GM13976 (cell line): Measurements from ENCODE around the gene TMEM213.

Experiments used
- DNase-seq: peaks from one replicate; pipeline ENCODE4 v3.0.0; 2012; ENCODE audit warnings: low spot score
- in situ Hi-C: fragments of 300-500 bp; cut with MboI; formaldehyde crosslinking; loops from one replicate; pipeline ENCODE4 v1.12.0; 2022; ENCODE audit warnings: low sequenced_read_pairs, mixed read lengths, inconsistent platforms; ENCODE audit not compliant: unreplicated experiment
- TF ChIP-seq, protein P1 (sequence below): IDR thresholded peaks from 2 replicates; pipeline ENCODE4 v1.5.1; 2012; ENCODE audit warnings: borderline replicate concordance, mild to moderate bottlenecking; ENCODE audit not compliant: insufficient read depth; ENCODE audit errors: extremely low read depth, missing control alignments, control extremely low read depth

TMEM213 gene

DNA sequence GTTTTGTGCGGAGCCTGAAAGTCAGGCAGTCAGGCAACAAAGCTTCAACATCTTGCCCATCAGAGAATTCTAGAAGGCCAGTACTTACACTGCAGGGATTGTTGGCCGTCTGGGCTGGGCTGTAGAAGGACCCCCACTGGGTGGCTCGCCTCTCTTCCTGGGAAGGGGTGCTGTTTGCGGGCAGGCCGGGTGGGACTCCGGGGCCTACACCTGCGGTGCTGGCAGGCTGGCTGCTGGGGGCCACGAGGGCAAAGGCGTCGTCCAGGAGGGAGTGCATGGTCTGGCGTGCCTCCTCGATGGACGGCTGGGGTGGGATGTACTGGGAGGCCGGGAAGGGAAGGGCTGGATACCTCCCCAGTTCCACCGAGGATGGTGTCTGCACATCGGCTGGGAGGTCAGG lies 63.3 kb downstream of the TMEM213 start:
- in situ Hi-C loops = no loop called here
- TF ChIP-seq, protein P1, sequence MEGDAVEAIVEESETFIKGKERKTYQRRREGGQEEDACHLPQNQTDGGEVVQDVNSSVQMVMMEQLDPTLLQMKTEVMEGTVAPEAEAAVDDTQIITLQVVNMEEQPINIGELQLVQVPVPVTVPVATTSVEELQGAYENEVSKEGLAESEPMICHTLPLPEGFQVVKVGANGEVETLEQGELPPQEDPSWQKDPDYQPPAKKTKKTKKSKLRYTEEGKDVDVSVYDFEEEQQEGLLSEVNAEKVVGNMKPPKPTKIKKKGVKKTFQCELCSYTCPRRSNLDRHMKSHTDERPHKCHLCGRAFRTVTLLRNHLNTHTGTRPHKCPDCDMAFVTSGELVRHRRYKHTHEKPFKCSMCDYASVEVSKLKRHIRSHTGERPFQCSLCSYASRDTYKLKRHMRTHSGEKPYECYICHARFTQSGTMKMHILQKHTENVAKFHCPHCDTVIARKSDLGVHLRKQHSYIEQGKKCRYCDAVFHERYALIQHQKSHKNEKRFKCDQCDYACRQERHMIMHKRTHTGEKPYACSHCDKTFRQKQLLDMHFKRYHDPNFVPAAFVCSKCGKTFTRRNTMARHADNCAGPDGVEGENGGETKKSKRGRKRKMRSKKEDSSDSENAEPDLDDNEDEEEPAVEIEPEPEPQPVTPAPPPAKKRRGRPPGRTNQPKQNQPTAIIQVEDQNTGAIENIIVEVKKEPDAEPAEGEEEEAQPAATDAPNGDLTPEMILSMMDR = no peak
- no peak for DNase-seq

DNA sequence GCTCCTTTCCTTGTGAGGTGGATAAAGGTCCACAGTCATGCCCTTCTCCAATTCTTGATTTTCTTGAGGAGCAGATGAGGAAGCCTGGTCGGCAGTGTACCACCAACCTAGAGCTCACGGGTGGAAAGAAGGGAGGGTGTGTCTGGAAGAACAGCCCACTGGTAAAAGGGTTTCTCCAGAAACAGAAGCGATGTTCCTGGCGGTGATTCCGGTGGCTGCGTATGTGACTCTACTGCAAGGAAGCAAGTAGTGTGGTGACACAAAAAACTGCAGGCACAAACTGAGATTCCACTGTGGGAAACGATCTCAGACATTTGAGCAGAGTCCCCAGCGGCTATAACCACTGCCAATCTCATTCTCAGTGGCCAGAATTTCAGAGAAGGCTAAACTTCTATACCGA lies 66.1 kb downstream of the TMEM213 start:
- in situ Hi-C loops = no loop called here
- no peak for DNase-seq
- TF ChIP-seq, protein P1 = no peak

DNA sequence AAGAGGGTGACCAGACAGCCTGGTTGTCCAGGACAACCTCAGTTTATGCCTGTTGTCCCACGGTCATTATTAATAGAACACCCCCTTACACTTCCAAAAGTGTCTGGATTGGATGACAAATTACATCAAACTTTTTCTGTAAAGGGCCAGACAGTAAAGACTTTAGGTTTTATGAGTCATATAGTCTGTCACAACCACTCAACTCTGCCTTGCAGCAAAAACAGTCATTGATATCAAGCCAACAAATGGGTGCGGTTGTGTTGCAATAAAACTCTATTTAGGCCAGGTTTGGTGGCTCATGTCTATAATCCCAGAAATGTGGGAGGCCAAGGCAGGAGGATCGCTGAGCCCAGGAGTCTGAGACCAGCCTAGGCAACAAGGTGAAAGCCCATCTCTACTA lies 66.9 kb downstream of the TMEM213 start:
- in situ Hi-C loops = no loop called here
- DNase-seq = no peak
- TF ChIP-seq, protein P1 = no peak

DNA sequence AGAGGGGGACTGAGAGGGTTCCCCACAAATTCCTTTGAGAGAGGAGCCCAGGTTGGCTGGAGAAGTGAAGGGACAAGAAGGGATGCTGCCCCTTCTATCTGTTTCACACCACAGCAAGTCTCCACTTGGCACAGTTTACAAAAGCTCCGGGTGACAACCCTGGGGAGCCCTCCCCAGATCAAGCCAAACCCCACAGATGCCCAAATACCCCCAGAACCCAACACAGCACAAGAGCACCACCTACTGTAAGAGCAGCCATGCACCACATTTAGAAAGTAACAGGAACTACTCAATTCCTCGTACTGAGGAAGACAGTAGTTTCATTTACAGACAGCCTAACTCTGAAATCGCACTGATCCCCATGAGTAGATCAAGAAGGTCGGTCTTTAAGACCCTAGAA lies 68.0 kb downstream of the TMEM213 start:
- TF ChIP-seq, protein P1 = peak; percentile 29
- in situ Hi-C loops = no loop called here
- DNase-seq = peak; percentile 65

DNA sequence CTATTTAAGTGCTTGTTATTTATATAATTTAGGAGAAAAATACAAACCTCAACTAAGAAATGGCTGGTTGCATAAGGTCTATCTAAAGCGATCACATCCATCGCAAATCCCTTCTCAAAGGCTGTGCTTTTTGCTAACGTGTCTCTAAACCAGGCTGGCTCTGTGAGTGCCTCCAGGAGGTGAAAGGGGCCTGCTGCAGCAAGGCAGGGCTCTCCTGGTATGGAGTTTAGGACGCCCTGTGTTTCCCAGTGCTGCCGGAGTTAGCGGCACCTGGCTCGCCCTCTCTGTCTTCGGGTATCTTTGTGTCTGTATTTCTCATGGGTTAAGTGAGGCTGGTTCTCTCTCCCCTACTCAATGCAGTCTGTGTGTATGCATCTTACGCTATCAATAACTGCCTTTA lies 68.6 kb downstream of the TMEM213 start:
- in situ Hi-C loops = no loop called here
- TF ChIP-seq, protein P1 = no peak
- no peak for DNase-seq

DNA sequence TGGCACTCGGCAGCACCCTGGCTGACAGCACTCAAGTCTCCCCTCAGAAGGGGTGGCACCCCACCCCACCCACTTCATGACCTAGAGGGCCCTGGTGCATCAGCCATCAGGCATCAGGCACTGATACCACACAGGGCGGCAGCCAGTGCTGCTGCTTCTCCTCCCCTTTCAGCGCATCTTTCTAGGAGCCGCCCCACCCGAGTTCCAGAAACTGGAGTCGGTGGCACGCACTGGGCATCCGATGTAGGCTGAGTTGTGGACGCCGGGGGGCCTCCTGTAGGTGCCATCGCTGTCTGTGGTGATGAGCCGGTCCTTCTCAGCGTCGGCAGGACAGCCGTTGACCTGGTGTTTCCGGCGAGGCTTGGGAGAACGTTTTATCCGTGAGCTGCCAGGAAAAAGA lies 70.0 kb downstream of the TMEM213 start:
- TF ChIP-seq, protein P1 = no peak
- no peak for DNase-seq
- in situ Hi-C loops = no loop called here

DNA sequence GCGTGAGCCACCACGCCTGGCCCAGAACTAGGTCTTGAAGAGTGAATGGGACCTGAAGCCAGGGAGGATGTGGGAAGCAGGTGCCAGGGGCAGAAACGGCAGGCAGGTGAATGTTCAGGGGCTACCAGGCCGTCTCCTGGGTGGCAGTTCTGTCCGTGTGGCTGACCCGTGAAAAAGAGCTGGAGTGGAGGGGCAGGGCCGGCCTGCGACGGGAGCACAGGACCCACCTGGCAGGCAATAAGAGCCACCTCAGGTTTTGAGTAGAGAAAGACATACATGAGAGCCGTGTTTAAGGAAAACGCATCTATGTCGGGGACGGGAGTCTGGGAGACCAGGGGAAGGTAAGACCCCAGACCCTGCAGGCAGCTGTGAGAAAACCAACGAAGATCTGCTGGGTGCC lies 70.9 kb downstream of the TMEM213 start:
- no peak for DNase-seq
- in situ Hi-C loops = no loop called here
- TF ChIP-seq, protein P1 = no peak
